BLaER1 (cell line): ENCODE data around the gene SMARCC1.

Experiments
- H3K27ac ChIP-seq: shearing (Covaris generic); formaldehyde crosslinking; 2 replicates; pipeline ENCODE4 v1.8.1; 2022
- H3K27me3 ChIP-seq: shearing (Covaris generic); formaldehyde crosslinking; 2 replicates; pipeline ENCODE4 v1.8.1; 2022
- H3K36me3 ChIP-seq: shearing (Covaris generic); formaldehyde crosslinking; 2 replicates; pipeline ENCODE4 v1.8.1; 2022
- H3K4me1 ChIP-seq: shearing (Covaris generic); formaldehyde crosslinking; 2 replicates; pipeline ENCODE4 v1.8.1; 2022
- H3K4me2 ChIP-seq: shearing (Covaris generic); formaldehyde crosslinking; 2 replicates; pipeline ENCODE4 v1.8.1; 2022
- H3K4me3 ChIP-seq: shearing (Covaris generic); formaldehyde crosslinking; 2 replicates; pipeline ENCODE4 v1.8.1; 2022
- H3K9ac ChIP-seq: shearing (Covaris generic); formaldehyde crosslinking; 2 replicates; pipeline ENCODE4 v1.8.1; 2022
- H3K9me3 ChIP-seq: shearing (Covaris generic); formaldehyde crosslinking; 2 replicates; pipeline ENCODE4 v1.8.1; 2022
- H4K20me1 ChIP-seq: shearing (Covaris generic); formaldehyde crosslinking; 2 replicates; pipeline ENCODE4 v1.8.1; 2022
- Cebpa-rat ChIP-seq: shearing (Covaris generic); IDR thresholded peaks from 2 replicates; pipeline ENCODE4 v1.8.1; 2022

SMARCC1 gene

DNA sequence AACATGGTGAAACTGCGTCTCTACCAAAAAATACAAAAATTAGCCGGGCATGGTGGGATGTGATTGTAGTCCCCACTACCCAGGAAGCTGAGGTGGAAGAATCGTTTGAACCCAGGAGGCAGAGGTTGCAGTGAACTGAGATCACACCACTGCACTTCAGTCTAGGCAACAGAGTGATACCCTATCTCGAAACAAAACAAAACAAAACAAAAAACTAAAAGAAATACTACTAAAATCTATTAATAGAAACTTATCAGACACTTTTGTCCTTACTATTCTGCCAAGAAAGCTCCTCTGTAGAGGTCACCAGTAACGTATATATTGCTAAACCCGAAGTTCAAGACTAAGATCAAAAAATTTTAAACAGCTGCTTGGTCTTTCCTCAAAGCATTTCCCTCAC, 67.1 kb downstream of the SMARCC1 start:
- Histone ChIP-seq H3K27me3 (no peaks in the 10 kb centered on the region), H3K4me2 (no peak overlapping the region), H3K4me1 (no peaks in the 10 kb centered on the region), H4K20me1 (peaks cover 95% of the 10 kb centered on the region), H3K36me3 (peaks cover 97% of the 10 kb centered on the region), H3K4me3 (no peak overlapping the region), H3K27ac (no peak overlapping the region), H3K9me3 (no peaks in the 10 kb centered on the region), H3K9ac (no peak overlapping the region)
- no peak for TF ChIP-seq Cebpa-rat

GRCh38 chr3:47713655-47714054, 68.0 kb downstream of the SMARCC1 start:
- Histone ChIP-seq H3K27ac (no peak overlapping the region), H3K36me3 (peaks cover 97% of the 10 kb centered on the region), H3K4me1 (no peaks in the 10 kb centered on the region), H4K20me1 (peaks cover 95% of the 10 kb centered on the region), H3K27me3 (no peaks in the 10 kb centered on the region), H3K9ac (no peak overlapping the region), H3K9me3 (no peaks in the 10 kb centered on the region), H3K4me2 (no peak overlapping the region), H3K4me3 (no peak overlapping the region)
- TF ChIP-seq Cebpa-rat, result no peak

- no peak overlapping the region for H3K4me2 ChIP-seq
- H3K9ac ChIP-seq, result no peak overlapping the region
- H4K20me1 ChIP-seq, result peaks cover 98% of the 10 kb centered on the region
- peaks cover 98% of the 10 kb centered on the region for H3K36me3 ChIP-seq
- no peaks in the 10 kb centered on the region for H3K27me3 ChIP-seq
- no peak for TF ChIP-seq Cebpa-rat
- H3K9me3 ChIP-seq, result no peaks in the 10 kb centered on the region
- H3K4me3 ChIP-seq, result no peak overlapping the region
- no peak overlapping the region for H3K27ac ChIP-seq
- no peaks in the 10 kb centered on the region for H3K4me1 ChIP-seq
Measured at GRCh38 chr3:47712398-47712797, 69.3 kb downstream of the SMARCC1 start.

- Histone ChIP-seq H3K27me3 (no peaks in the 10 kb centered on the region), H3K27ac (no peak overlapping the region), H3K9ac (no peak overlapping the region), H4K20me1 (peaks cover 98% of the 10 kb centered on the region), H3K4me2 (no peak overlapping the region), H3K4me1 (no peaks in the 10 kb centered on the region), H3K36me3 (peaks cover 100% of the 10 kb centered on the region), H3K9me3 (no peaks in the 10 kb centered on the region), H3K4me3 (no peak overlapping the region)
- no peak for TF ChIP-seq Cebpa-rat
Measured at GRCh38 chr3:47711596-47711995, 70.1 kb downstream of the SMARCC1 start.

DNA sequence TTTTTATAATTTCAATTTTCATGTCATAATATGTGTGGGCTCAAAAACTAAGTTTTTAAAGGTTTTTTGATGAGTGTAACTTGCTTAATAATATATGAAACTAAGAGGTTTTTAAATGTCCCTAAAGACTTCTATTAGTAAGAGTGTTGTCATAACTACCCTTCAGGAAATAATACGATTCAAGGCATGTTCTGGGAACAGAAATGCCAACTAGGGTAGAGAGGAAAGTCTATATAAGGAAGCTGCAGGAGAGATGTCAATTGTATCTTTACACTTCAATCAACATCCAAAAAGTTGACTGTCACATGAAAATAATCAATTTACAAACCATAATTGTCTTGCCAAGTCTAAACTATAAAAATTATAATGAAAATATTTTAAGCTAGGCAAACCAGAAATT, 76.3 kb downstream of the SMARCC1 start:
- Histone ChIP-seq H3K36me3 (peaks cover 99% of the 10 kb centered on the region), H3K4me3 (no peak overlapping the region), H3K27me3 (no peaks in the 10 kb centered on the region), H4K20me1 (peaks cover 98% of the 10 kb centered on the region), H3K9me3 (no peaks in the 10 kb centered on the region), H3K27ac (no peak overlapping the region), H3K4me1 (no peaks in the 10 kb centered on the region), H3K4me2 (no peak overlapping the region), H3K9ac (no peak overlapping the region)
- TF ChIP-seq Cebpa-rat, result no peak

GRCh38 chr3:47704237-47704612, 77.5 kb downstream of the SMARCC1 start:
- Histone ChIP-seq H3K9me3 (no peaks in the 10 kb centered on the region), H3K4me3 (no peak overlapping the region), H3K4me2 (no peak overlapping the region), H3K27me3 (no peaks in the 10 kb centered on the region), H3K36me3 (peaks cover 99% of the 10 kb centered on the region), H3K9ac (no peak overlapping the region), H3K27ac (no peak overlapping the region), H4K20me1 (peaks cover 88% of the 10 kb centered on the region), H3K4me1 (no peaks in the 10 kb centered on the region)
- TF ChIP-seq Cebpa-rat, result no peak

DNA sequence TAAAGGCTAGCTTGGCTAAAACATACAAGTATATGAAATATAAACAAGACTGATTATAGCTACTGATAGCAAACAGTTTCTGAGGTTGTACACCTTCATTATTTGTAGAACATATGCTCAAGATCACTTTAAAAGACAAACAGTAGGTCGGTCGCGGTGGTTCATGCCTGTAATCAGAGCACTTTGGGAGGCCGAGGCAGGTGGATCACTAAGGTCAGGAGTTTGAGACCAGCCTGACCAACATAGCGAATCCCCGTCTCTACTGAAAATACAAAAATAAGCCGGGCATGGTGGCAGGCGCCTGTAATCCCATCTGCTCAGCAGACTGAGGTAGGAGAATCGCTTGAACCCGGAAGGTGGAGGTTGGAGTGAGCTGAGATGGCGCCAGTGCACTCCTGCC, 80.3 kb downstream of the SMARCC1 start:
- H3K4me1 ChIP-seq, result no peaks in the 10 kb centered on the region
- H3K4me3 ChIP-seq, result no peak overlapping the region
- H3K27ac ChIP-seq, result no peak overlapping the region
- H3K36me3 ChIP-seq, result peaks cover 98% of the 10 kb centered on the region
- peaks cover 60% of the 10 kb centered on the region for H4K20me1 ChIP-seq
- H3K4me2 ChIP-seq, result no peak overlapping the region
- H3K9me3 ChIP-seq, result no peaks in the 10 kb centered on the region
- TF ChIP-seq Cebpa-rat, result no peak
- no peak overlapping the region for H3K9ac ChIP-seq
- H3K27me3 ChIP-seq, result no peaks in the 10 kb centered on the region

DNA sequence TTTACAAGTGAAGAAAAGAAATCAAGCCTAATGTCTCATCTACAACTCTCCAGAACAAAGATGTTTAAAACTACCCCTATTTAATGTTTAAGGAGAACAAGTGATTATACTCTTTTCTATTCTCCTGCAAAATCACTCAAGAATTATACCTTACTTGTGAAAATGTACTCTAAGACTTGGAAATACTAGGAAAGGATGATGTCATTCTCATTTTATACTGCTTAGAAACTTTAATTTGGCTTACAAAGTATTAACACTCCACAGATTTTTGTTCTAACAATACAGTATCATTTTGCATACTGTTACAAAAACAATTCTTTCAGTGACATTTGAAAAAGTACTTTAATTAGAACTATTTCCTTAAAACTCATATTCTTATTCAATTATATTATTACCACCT, 89.5 kb downstream of the SMARCC1 start:
- no peak for TF ChIP-seq Cebpa-rat
- no peak overlapping the region for H3K9ac ChIP-seq
- H3K36me3 ChIP-seq, result peaks cover 100% of the 10 kb centered on the region
- H3K27me3 ChIP-seq, result no peaks in the 10 kb centered on the region
- no peaks in the 10 kb centered on the region for H3K4me1 ChIP-seq
- H3K27ac ChIP-seq, result no peak overlapping the region
- no peak overlapping the region for H3K4me3 ChIP-seq
- H4K20me1 ChIP-seq, result peaks cover 41% of the 10 kb centered on the region
- H3K9me3 ChIP-seq, result no peaks in the 10 kb centered on the region
- no peak overlapping the region for H3K4me2 ChIP-seq

DNA sequence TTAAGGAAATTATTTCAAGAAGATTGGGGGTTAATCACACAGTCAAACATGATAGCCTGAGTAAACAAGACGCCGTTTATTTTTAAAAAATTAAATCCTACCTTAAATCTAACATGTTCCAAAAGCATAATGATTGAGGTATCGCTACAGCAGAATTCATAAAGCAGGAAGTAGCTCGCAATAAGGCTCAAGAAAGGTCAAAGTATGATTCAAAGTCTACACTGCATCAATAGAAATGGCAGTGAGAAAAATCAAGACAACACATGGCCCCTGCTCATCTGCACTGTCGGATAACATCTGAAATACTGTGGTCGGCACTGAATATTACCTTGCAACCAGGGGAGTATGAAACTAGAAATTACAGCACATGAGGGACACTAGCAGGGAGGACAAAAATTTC, 93.2 kb downstream of the SMARCC1 start:
- Histone ChIP-seq H4K20me1 (peaks cover 42% of the 10 kb centered on the region), H3K4me3 (no peak overlapping the region), H3K36me3 (peaks cover 99% of the 10 kb centered on the region), H3K4me1 (no peaks in the 10 kb centered on the region), H3K27me3 (no peaks in the 10 kb centered on the region), H3K27ac (no peak overlapping the region), H3K9ac (no peak overlapping the region), H3K9me3 (no peaks in the 10 kb centered on the region), H3K4me2 (no peak overlapping the region)
- TF ChIP-seq Cebpa-rat, result no peak

GRCh38 chr3:47685037-47685436, 96.7 kb downstream of the SMARCC1 start:
- H3K4me2 ChIP-seq, result no peak overlapping the region
- no peaks in the 10 kb centered on the region for H3K4me1 ChIP-seq
- peaks cover 21% of the 10 kb centered on the region for H4K20me1 ChIP-seq
- no peaks in the 10 kb centered on the region for H3K9me3 ChIP-seq
- H3K27me3 ChIP-seq, result no peaks in the 10 kb centered on the region
- H3K9ac ChIP-seq, result no peak overlapping the region
- H3K36me3 ChIP-seq, result peaks cover 94% of the 10 kb centered on the region
- no peak overlapping the region for H3K27ac ChIP-seq
- TF ChIP-seq Cebpa-rat, result no peak
- H3K4me3 ChIP-seq, result no peak overlapping the region

- no peak for TF ChIP-seq Cebpa-rat
- Histone ChIP-seq H3K9me3 (no peaks in the 10 kb centered on the region), H3K27ac (no peak overlapping the region), H3K4me3 (no peak overlapping the region), H3K27me3 (no peaks in the 10 kb centered on the region), H3K36me3 (peaks cover 95% of the 10 kb centered on the region), H3K4me1 (no peaks in the 10 kb centered on the region), H3K9ac (no peak overlapping the region), H4K20me1 (peaks cover 48% of the 10 kb centered on the region), H3K4me2 (no peak overlapping the region)
Measured at GRCh38 chr3:47681016-47681415, 100.7 kb downstream of the SMARCC1 start.
